ENCODE data around the gene INTS2. TPM values are rescaled to one million over a fixed set of nuclear protein-coding genes. Genes with fewer than 3 reads are reported as not detected.

INTS2 gene
- total RNA-seq, 6 experiments from 2014 or later: 8.1 to 10.1 (median 9.5) TPM

- peaks cover 21% of the 10 kb centered on the region for H3K4me1 Mint-ChIP-seq (ENCODE audit: low read depth)
- peak overlapping the region; percentile 24 for H3K27ac Mint-ChIP-seq
- H3K27me3 Mint-ChIP-seq (ENCODE audit: insufficient read depth): peaks cover 2% of the 10 kb centered on the region; the same call in 1 of the 2 replicates
- H3K4me3 Mint-ChIP-seq: no peak overlapping the region
- H3K9me3 Mint-ChIP-seq: no peaks in the 10 kb centered on the region
- H3K36me3 Mint-ChIP-seq (ENCODE audit: low read depth): peaks cover 11% of the 10 kb centered on the region
- TF ChIP-seq CTCF (IDR thresholded peaks at IDR 0.05): no peak
- DNase-seq: no peak
Measured at GRCh38 chr17:61834610-61835009, 93.2 kb downstream of the INTS2 start.

GRCh38 chr17:61833536-61834193 lies 94.1 kb downstream of the INTS2 start:
- Mint-ChIP-seq H3K4me1 (ENCODE audit: low read depth) (peaks cover 21% of the 10 kb centered on the region), H3K27ac (peak overlapping the region; percentile 21; the same call in 1 of the 2 replicates), H3K9me3 (no peaks in the 10 kb centered on the region), H3K4me3 (no peak overlapping the region; the same call in 1 of the 2 replicates), H3K36me3 (ENCODE audit: low read depth) (peaks cover 18% of the 10 kb centered on the region), H3K27me3 (ENCODE audit: insufficient read depth) (peaks cover 2% of the 10 kb centered on the region)
- DNase-seq: peak; percentile 84
- no peak for TF ChIP-seq CTCF (IDR thresholded peaks at IDR 0.05)

- Mint-ChIP-seq H3K9me3 (no peaks in the 10 kb centered on the region), H3K36me3 (ENCODE audit: low read depth) (peaks cover 29% of the 10 kb centered on the region), H3K4me3 (no peak overlapping the region), H3K27me3 (ENCODE audit: insufficient read depth) (peaks cover 2% of the 10 kb centered on the region), H3K4me1 (ENCODE audit: low read depth) (peaks cover 21% of the 10 kb centered on the region), H3K27ac (0 out of 2 replicates have a peak overlapping the region, but pooled peaks have one; percentile 18)
- DNase-seq: no peak
- no peak for TF ChIP-seq CTCF (IDR thresholded peaks at IDR 0.05)
Measured at GRCh38 chr17:61832463-61832862, 95.3 kb downstream of the INTS2 start.

GRCh38 chr17:61831099-61831498 lies 96.7 kb downstream of the INTS2 start:
- no peak for DNase-seq
- TF ChIP-seq CTCF (IDR thresholded peaks at IDR 0.05): no peak
- Mint-ChIP-seq H3K9me3 (no peaks in the 10 kb centered on the region), H3K4me1 (ENCODE audit: low read depth) (peaks cover 21% of the 10 kb centered on the region), H3K4me3 (no peak overlapping the region), H3K27ac (no peak overlapping the region), H3K27me3 (ENCODE audit: insufficient read depth) (peaks cover 2% of the 10 kb centered on the region), H3K36me3 (ENCODE audit: low read depth) (peaks cover 38% of the 10 kb centered on the region)

- Mint-ChIP-seq H3K9me3 (no peaks in the 10 kb centered on the region), H3K4me3 (no peak overlapping the region), H3K27me3 (ENCODE audit: insufficient read depth) (peaks cover 2% of the 10 kb centered on the region), H3K27ac (no peak overlapping the region), H3K4me1 (ENCODE audit: low read depth) (peaks cover 6% of the 10 kb centered on the region), H3K36me3 (ENCODE audit: low read depth) (peaks cover 50% of the 10 kb centered on the region)
- no peak for DNase-seq
- no peak for TF ChIP-seq CTCF (IDR thresholded peaks at IDR 0.05)
Measured at GRCh38 chr17:61828694-61829093, 99.1 kb downstream of the INTS2 start.
